Calu3 (cell line): ENCODE results near the gene MLN. TPM values are rescaled to one million over a fixed set of nuclear protein-coding genes. Genes with fewer than 3 reads are reported as not detected.

ENCODE experiments used
- BruUV-seq: library from RNA; stranded (reverse); fragments of 400-500 nt; replicated peaks from 2 replicates; lab custom pipeline; 2021; lab: Mats Ljungman, UMichigan
- CTCF ChIA-PET: fragments of 300-600 bp; sonication (Branson Sonifier 250); formaldehyde crosslinking; loops from one replicate; lab custom pipeline; 2022; ENCODE audit warnings: antibody characterized with exemption; lab: Charles Lee
- DNase-seq: peaks from one replicate; pipeline ENCODE4 v3.0.0; 2022
- H3K27ac Mint-ChIP-seq: one replicate; pipeline ENCODE4 v1.8.0; 2022; ENCODE audit warnings: mixed read lengths; ENCODE audit not compliant: unreplicated experiment
- H3K27me3 Mint-ChIP-seq: one replicate; pipeline ENCODE4 v1.8.0; 2022; ENCODE audit warnings: mixed read lengths; ENCODE audit not compliant: unreplicated experiment
- H3K36me3 Mint-ChIP-seq: one replicate; pipeline ENCODE4 v1.8.0; 2022; ENCODE audit warnings: mild to moderate bottlenecking, moderate library complexity, mixed read lengths; ENCODE audit not compliant: insufficient read depth, unreplicated experiment
- H3K4me1 Mint-ChIP-seq: one replicate; pipeline ENCODE4 v1.8.0; 2022; ENCODE audit warnings: mild to moderate bottlenecking, low read depth, mixed read lengths; ENCODE audit not compliant: unreplicated experiment
- H3K4me3 Mint-ChIP-seq: one replicate; pipeline ENCODE4 v1.8.0; 2022; ENCODE audit warnings: mild to moderate bottlenecking, low read depth, moderate library complexity, mixed read lengths; ENCODE audit not compliant: unreplicated experiment
- H3K9me3 Mint-ChIP-seq: one replicate; pipeline ENCODE4 v1.8.0; 2022; ENCODE audit warnings: low read depth, mixed read lengths; ENCODE audit not compliant: unreplicated experiment
- CTCF ChIP-seq: fragments of 200-600 bp; IDR thresholded peaks from one replicate; pipeline ENCODE4 v1.8.0; 2022; ENCODE audit warnings: antibody characterized with exemption; ENCODE audit not compliant: unreplicated experiment
- intact Hi-C: fragments of 100-400 bp; cut with micrococcal nuclease; formaldehyde crosslinking; loops from one replicate; pipeline ENCODE4 v1.10.0; 2022; ENCODE audit not compliant: unreplicated experiment
- total RNA-seq: library from RNA; stranded (reverse); gene quantifications from 2 replicates; pipeline ENCODE4 v1.2.3, GENCODE V29; 2022

MLN gene
- total RNA-seq, 1 experiment from 2014 or later = not detected

GRCh38 chr6:33786736-33787135, 17.1 kb downstream of the MLN start:
- peaks cover 20% of the 10 kb centered on the region for H3K4me1 Mint-ChIP-seq
- peaks cover 32% of the 10 kb centered on the region for H3K36me3 Mint-ChIP-seq
- H3K4me3 Mint-ChIP-seq = no peak overlapping the region
- H3K27ac Mint-ChIP-seq = no peak overlapping the region
- H3K9me3 Mint-ChIP-seq = no peaks in the 10 kb centered on the region
- CTCF ChIA-PET = interaction anchor here (0.6 to 2.1 kb wide), 2 partner anchors 16 to 140 kb away, joined by 3 to 5 read pairs; no protein-coding TSS in a partner anchor
- no peak for TF ChIP-seq CTCF
- DNase-seq = no peak
- BruUV-seq = no TSS peak
- peaks cover 22% of the 10 kb centered on the region for H3K27me3 Mint-ChIP-seq
- intact Hi-C loops = no loop called here

GRCh38 chr6:33785778-33786177, 18.0 kb downstream of the MLN start:
- intact Hi-C loops = no loop called here
- H3K4me1 Mint-ChIP-seq = peaks cover 29% of the 10 kb centered on the region
- no peak for TF ChIP-seq CTCF
- CTCF ChIA-PET = no interaction called here
- no peak overlapping the region for H3K27ac Mint-ChIP-seq
- no TSS peak for BruUV-seq
- H3K36me3 Mint-ChIP-seq = peaks cover 32% of the 10 kb centered on the region
- peaks cover 13% of the 10 kb centered on the region for H3K27me3 Mint-ChIP-seq
- no peaks in the 10 kb centered on the region for H3K9me3 Mint-ChIP-seq
- no peak overlapping the region for H3K4me3 Mint-ChIP-seq
- DNase-seq = no peak

- H3K4me1 Mint-ChIP-seq = peaks cover 36% of the 10 kb centered on the region
- peaks cover 40% of the 10 kb centered on the region for H3K36me3 Mint-ChIP-seq
- intact Hi-C loops = no loop called here
Observed at GRCh38 chr6:33784787-33785186, 19.0 kb downstream of the MLN start.

GRCh38 chr6:33783781-33784520, 19.9 kb downstream of the MLN start:
- Mint-ChIP-seq H3K9me3 (no peaks in the 10 kb centered on the region), H3K27ac (no peak overlapping the region), H3K4me1 (peaks cover 36% of the 10 kb centered on the region), H3K36me3 (peaks cover 43% of the 10 kb centered on the region), H3K4me3 (no peak overlapping the region), H3K27me3 (no peaks in the 10 kb centered on the region)
- CTCF ChIA-PET = no interaction called here
- intact Hi-C loops = no loop called here
- no peak for TF ChIP-seq CTCF
- DNase-seq = no peak
- no TSS peak for BruUV-seq

More at GRCh38 chr6:33784787-33785186, 19.0 kb downstream of the MLN start:
- Mint-ChIP-seq H3K4me3 (no peak overlapping the region), H3K9me3 (no peaks in the 10 kb centered on the region), H3K27me3 (peaks cover 3% of the 10 kb centered on the region), H3K27ac (no peak overlapping the region)
- no peak for TF ChIP-seq CTCF
- DNase-seq = no peak
- CTCF ChIA-PET = no interaction called here
- BruUV-seq = no TSS peak
